Stromal cell of bone marrow (primary cell): ENCODE measurements around the gene ERI2.
"Not testable (repeated sequence)": the region's sequence is repeated elsewhere in the genome, so short reads cannot be mapped to it uniquely, and the experiment has no call there.

Source experiments
- DNase-seq: peaks from one replicate; pipeline ENCODE4 v3.0.0-alpha.2; 2012; ENCODE audit warnings: low read depth

ERI2 gene

GRCh38 chr16:20763461-20764232 lies 42.6 kb downstream of the ERI2 start, which contains the start of gene ACSM3:
TSS of gene ACSM3 (plus strand) at chr16:20764014. CDS start at chr16:20770035, 6,021 bp downstream.
- peak; percentile 72 for DNase-seq

- DNase-seq, result no peak
Measured at GRCh38 chr16:20762404-20763123, 43.7 kb downstream of the ERI2 start.

- DNase-seq, result no peak
Measured at GRCh38 chr16:20761175-20761574, 45.1 kb downstream of the ERI2 start.

GRCh38 chr16:20760346-20760745 lies 45.9 kb downstream of the ERI2 start:
- no peak for DNase-seq

- not testable (repeated sequence) for DNase-seq
Measured at GRCh38 chr16:20755799-20756198, 50.5 kb downstream of the ERI2 start.

- no peak for DNase-seq
Measured at GRCh38 chr16:20755238-20755637, 51.0 kb downstream of the ERI2 start.

- no peak for DNase-seq
Measured at GRCh38 chr16:20753727-20754126, 52.5 kb downstream of the ERI2 start.

GRCh38 chr16:20750558-20750957 lies 55.7 kb downstream of the ERI2 start:
- no peak for DNase-seq

GRCh38 chr16:20749474-20749873 lies 56.8 kb downstream of the ERI2 start:
- no peak for DNase-seq

GRCh38 chr16:20747030-20747816 lies 59.0 kb downstream of the ERI2 start:
- DNase-seq, result no peak

- DNase-seq, result no peak
Measured at GRCh38 chr16:20746461-20746860, 59.8 kb downstream of the ERI2 start.
